Sigmoid colon (tissue), 7 donors: ENCODE results near the gene NUMA1. TPM values are rescaled to one million over a fixed set of nuclear protein-coding genes. Genes with fewer than 3 reads are reported as not detected.

Experiments used
- DNase-seq: peaks from one replicate; pipeline ENCODE4 v3.0.0-alpha.2; 2019
- H3K27ac ChIP-seq, 4 donors: fragments of 200-600 bp; sonication (generic); one replicate each; pipeline ENCODE4 v1.5.1; 2016 to 2019; ENCODE audit warnings: mild to moderate bottlenecking in 1 of 4
- H3K27me3 ChIP-seq, 3 donors: fragments of 200-600 bp; sonication (generic); one replicate each; pipeline ENCODE4 v1.5.1; 2019; ENCODE audit warnings: mild to moderate bottlenecking in 1 of 3
- H3K36me3 ChIP-seq, 4 donors: fragments of 200-600 bp; sonication (generic); one replicate each; pipeline ENCODE4 v1.5.1; 2016 to 2019
- H3K4me1 ChIP-seq, 4 donors: fragments of 200-600 bp; sonication (generic); one replicate each; pipeline ENCODE4 v1.5.1; 2017 to 2019
- H3K4me3 ChIP-seq, 4 donors: fragments of 200-600 bp; sonication (generic); one replicate each; pipeline ENCODE4 v1.5.1; 2017 to 2019; ENCODE audit warnings: mild to moderate bottlenecking in 2 of 4, moderate library complexity in 1 of 4
- H3K9me3 ChIP-seq, 4 donors: fragments of 200-600 bp in 3 of 4; sonication (generic) in 3 of 4; one replicate each; pipeline versions ENCODE4 v1.5.1 to v1.6.1; 2013 to 2019
- EP300 ChIP-seq, 4 donors: sonication (generic); formaldehyde crosslinking; IDR thresholded peaks; one replicate each; pipeline ENCODE4 v1.6.1; 2017; ENCODE audit warnings: antibody characterized with exemption in 4 of 4
- POLR2A ChIP-seq, 2 donors: fragments of 450-650 bp; IDR thresholded peaks; one replicate each; pipeline ENCODE4 v1.6.1; 2016; ENCODE audit warnings: antibody characterized with exemption in 2 of 2, mild to moderate bottlenecking in 2 of 2, moderate library complexity in 2 of 2
- POLR2AphosphoS5 ChIP-seq, 4 donors: sonication (generic); formaldehyde crosslinking; IDR thresholded peaks; one replicate each; pipeline ENCODE4 v1.6.1; 2017; ENCODE audit warnings: antibody characterized with exemption in 4 of 4
- WGBS, 2 donors: extraction: QIAGEN DNeasy Blood & Tissue Kit; methylation state at CpG; one replicate each; pipeline ENCODE4 v1.1.7; 2013; 5-methylcytosine and 5-hydroxymethylcytosine counted together
- intact Hi-C: fragments of 100-400 bp; cut with DNase I; formaldehyde crosslinking; loops from one replicate; pipeline ENCODE4 v1.15.1; 2023
- polyA plus RNA-seq, 3 donors: library from polyadenylated mRNA; stranded (reverse); fragments of 200-250 nt; gene quantifications; one replicate each; pipeline ENCODE4 v1.2.3, GENCODE V29; 2013
- total RNA-seq, 4 donors: library from RNA; depleted of rRNA; stranded (reverse); fragments of >200 nt; gene quantifications; one replicate each; pipeline ENCODE4 v1.1.0, GENCODE V29; 2016
- TF ChIP-seq, protein P1 (sequence below), 4 experiments: fragments of 450-650 bp in 3 of 4; fragments of 200-600 bp in 1 of 4; IDR thresholded peaks; one replicate each; pipeline ENCODE4 v1.5.1; 2016 to 2019; ENCODE audit warnings: antibody characterized with exemption in 4 of 4, mild to moderate bottlenecking in 3 of 4, moderate library complexity in 2 of 4
- donor health status: healthy with polysubstance abuse.
- donor health status: Bipolar disorder and iron deficiency.
- donor health status: healthy.

The NUMA1 gene
- total and polyA plus RNA-seq, 7 donors: 99.1 to 343 (median 249) TPM

GRCh38 chr11:72013765-72014711 is 66.3 kb downstream of the NUMA1 start:
- intact Hi-C loops: loop anchor here (5.0 kb wide), 1 partner anchor 37 kb away; no protein-coding TSS in a partner anchor
- DNase-seq: no peak
- Histone ChIP-seq H3K4me1 (peaks cover 0 to 59% (median 51%) of the 10 kb centered on the region in 4 donors), H3K36me3 (peaks cover 97 to 100% (median 99%) of the 10 kb centered on the region in 4 donors), H3K27me3 (no peaks in the 10 kb centered on the region), H3K4me3 (no peak overlapping the region), H3K9me3 (no peaks in the 10 kb centered on the region), H3K27ac (peak overlapping the region; percentile 67 to 79 (median 72))
- 93% methylated on average over 38 of the region's 38 CpGs for WGBS, 2 donors
- TF ChIP-seq EP300 (IDR thresholded peaks at IDR 0.05): no peak
- peak in 2 of 4 donors; percentile 3 to 4 for TF ChIP-seq POLR2AphosphoS5 (IDR thresholded peaks at IDR 0.05)
- TF ChIP-seq POLR2A (IDR thresholded peaks at IDR 0.05): no peak

DNA sequence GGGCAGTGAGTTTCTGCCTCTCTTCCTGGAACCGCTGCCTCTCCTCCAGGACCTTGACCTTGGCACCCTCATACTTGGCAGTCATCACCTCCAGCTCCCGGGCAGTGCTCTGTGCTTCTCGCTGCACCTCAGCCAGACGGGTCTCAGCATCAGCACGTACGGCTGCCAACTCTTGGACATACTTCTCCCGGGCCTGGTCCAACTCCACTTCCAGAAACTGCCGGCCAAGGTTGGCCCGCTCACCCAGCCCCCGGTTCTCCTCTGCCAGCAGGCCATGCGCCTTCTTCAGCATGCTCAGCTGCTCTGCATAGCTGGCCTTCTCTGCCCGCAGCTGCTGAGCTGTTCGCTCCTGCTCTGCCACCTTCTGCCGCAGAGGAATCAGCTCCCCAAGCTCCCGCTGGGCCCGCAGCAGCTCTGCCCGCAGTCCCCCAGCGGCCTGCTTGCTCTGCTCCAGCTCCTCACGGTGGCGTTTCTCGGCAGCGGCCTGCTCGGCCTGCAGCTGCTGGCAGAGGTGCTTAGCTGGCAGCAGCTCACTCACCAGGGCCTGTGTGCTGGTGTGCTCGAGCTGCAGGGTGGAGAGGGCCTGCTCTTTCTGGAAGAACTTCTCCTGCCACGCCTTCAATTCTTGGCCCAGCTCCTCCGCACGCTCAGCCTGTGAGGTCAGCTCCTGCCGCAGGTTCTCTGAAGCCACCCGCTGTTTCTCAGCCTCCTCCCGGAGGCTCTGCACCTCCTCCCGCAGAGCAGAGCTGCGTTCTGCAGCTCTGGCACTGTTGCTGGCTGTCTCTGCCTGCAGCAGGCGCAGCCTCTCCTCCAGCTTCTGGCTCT is 67.2 kb downstream of the NUMA1 start:
- Histone ChIP-seq H3K4me1 (peaks cover 0 to 59% (median 51%) of the 10 kb centered on the region in 4 donors), H3K4me3 (no peak overlapping the region), H3K27me3 (no peaks in the 10 kb centered on the region), H3K27ac (peak overlapping the region; percentile 67 to 79 (median 72)), H3K36me3 (peaks cover 97 to 100% (median 99%) of the 10 kb centered on the region in 4 donors), H3K9me3 (no peaks in the 10 kb centered on the region)
- intact Hi-C loops: loop anchor here (5.0 kb wide), 1 partner anchor 36 kb away; no protein-coding TSS in a partner anchor
- peak; percentile 89 for DNase-seq
- peak; percentile 32 to 48 (median 46) for TF ChIP-seq POLR2AphosphoS5 (IDR thresholded peaks at IDR 0.05)
- TF ChIP-seq EP300 (IDR thresholded peaks at IDR 0.05): no peak
- WGBS, 2 donors: 76 to 86% methylated on average over 33 of the region's 33 CpGs

GRCh38 chr11:72012091-72012630 is 68.2 kb downstream of the NUMA1 start:
- TF ChIP-seq, protein P1, sequence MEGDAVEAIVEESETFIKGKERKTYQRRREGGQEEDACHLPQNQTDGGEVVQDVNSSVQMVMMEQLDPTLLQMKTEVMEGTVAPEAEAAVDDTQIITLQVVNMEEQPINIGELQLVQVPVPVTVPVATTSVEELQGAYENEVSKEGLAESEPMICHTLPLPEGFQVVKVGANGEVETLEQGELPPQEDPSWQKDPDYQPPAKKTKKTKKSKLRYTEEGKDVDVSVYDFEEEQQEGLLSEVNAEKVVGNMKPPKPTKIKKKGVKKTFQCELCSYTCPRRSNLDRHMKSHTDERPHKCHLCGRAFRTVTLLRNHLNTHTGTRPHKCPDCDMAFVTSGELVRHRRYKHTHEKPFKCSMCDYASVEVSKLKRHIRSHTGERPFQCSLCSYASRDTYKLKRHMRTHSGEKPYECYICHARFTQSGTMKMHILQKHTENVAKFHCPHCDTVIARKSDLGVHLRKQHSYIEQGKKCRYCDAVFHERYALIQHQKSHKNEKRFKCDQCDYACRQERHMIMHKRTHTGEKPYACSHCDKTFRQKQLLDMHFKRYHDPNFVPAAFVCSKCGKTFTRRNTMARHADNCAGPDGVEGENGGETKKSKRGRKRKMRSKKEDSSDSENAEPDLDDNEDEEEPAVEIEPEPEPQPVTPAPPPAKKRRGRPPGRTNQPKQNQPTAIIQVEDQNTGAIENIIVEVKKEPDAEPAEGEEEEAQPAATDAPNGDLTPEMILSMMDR (IDR thresholded peaks at IDR 0.05): no peak
- TF ChIP-seq EP300 (IDR thresholded peaks at IDR 0.05) (no peak), POLR2A (IDR thresholded peaks at IDR 0.05) (no peak), POLR2AphosphoS5 (IDR thresholded peaks at IDR 0.05) (no peak)
- no peak overlapping the region for H3K4me3 ChIP-seq
- H3K9me3 ChIP-seq: no peaks in the 10 kb centered on the region
- no peaks in the 10 kb centered on the region for H3K27me3 ChIP-seq
- WGBS, 2 donors: 79 to 88% methylated on average over 5 of the region's 5 CpGs
- H3K4me1 ChIP-seq: peaks cover 0 to 59% (median 51%) of the 10 kb centered on the region in 4 donors
- peak overlapping the region; percentile 67 to 79 (median 72) for H3K27ac ChIP-seq
- intact Hi-C loops: loop anchor here (5.0 kb wide), 1 partner anchor 35 kb away; no protein-coding TSS in a partner anchor
- peaks cover 97 to 100% (median 99%) of the 10 kb centered on the region in 4 donors for H3K36me3 ChIP-seq
- DNase-seq: no peak

GRCh38 chr11:72010529-72011233 is 69.7 kb downstream of the NUMA1 start:
- TF ChIP-seq POLR2A (IDR thresholded peaks at IDR 0.05) (no peak), EP300 (IDR thresholded peaks at IDR 0.05) (no peak), POLR2AphosphoS5 (IDR thresholded peaks at IDR 0.05) (no peak)
- TF ChIP-seq, protein P1 (IDR thresholded peaks at IDR 0.05): no peak
- Histone ChIP-seq H3K4me3 (no peak overlapping the region), H3K9me3 (no peaks in the 10 kb centered on the region), H3K27ac (peak overlapping the region in 1 of 4 donors; percentile 79), H3K4me1 (peaks cover 0 to 52% (median 47%) of the 10 kb centered on the region in 4 donors), H3K27me3 (no peaks in the 10 kb centered on the region), H3K36me3 (peaks cover 96 to 100% (median 99%) of the 10 kb centered on the region in 4 donors)
- intact Hi-C loops: loop anchor here (5.0 kb wide), 1 partner anchor 33 kb away; no protein-coding TSS in a partner anchor
- DNase-seq: no peak
- WGBS, 2 donors: 90 to 91% methylated on average over 10 of the region's 10 CpGs

GRCh38 chr11:72009156-72009555 is 71.2 kb downstream of the NUMA1 start:
- intact Hi-C loops: no loop called here
- TF ChIP-seq POLR2AphosphoS5 (IDR thresholded peaks at IDR 0.05): peak in 1 of 4 donors; percentile 2
- no peak for TF ChIP-seq POLR2A (IDR thresholded peaks at IDR 0.05)

More at GRCh38 chr11:72009156-72009555, 71.2 kb downstream of the NUMA1 start:
- H3K36me3 ChIP-seq: peaks cover 96 to 100% (median 99%) of the 10 kb centered on the region in 4 donors
- 95 to 98% methylated on average over 6 of the region's 6 CpGs for WGBS, 2 donors
- H3K4me3 ChIP-seq: no peak overlapping the region
- no peaks in the 10 kb centered on the region for H3K9me3 ChIP-seq
- no peaks in the 10 kb centered on the region for H3K27me3 ChIP-seq
- no peak overlapping the region for H3K27ac ChIP-seq
- H3K4me1 ChIP-seq: peaks cover 0 to 41% (median 32%) of the 10 kb centered on the region in 4 donors
- no peak for DNase-seq
